ENCODE results near the gene CCL15. TPM values are rescaled to one million over a fixed set of nuclear protein-coding genes. Genes with fewer than 3 reads are reported as not detected.
"Not testable (repeated sequence)": the region's sequence is repeated elsewhere in the genome, so short reads cannot be mapped to it uniquely, and the experiment has no call there.

The CCL15 gene
- total RNA-seq, 1 donor from 2014 or later, result not detected

DNA sequence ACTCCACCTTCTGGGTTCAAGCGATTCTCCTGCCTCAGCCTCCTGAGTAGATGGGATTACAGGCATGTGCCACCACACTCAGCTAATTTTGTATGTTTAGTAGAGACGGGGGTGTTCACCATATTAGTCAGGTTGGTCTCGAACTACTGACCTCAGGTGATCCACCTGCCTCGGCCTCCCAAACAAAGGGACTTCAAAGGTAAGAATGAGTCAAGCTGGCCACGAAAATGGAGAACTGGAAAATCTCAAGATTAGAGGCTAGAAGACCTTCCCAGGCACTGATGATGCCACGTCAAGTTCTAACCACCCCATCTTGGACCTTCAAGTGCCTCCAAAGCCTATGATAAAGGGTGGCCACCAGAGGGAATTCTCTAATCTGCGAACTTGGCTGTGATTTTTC, 1.3 kb upstream of the CCL15 start:
- Mint-ChIP-seq H3K36me3 (ENCODE audit: insufficient read depth) (peaks cover 2% of the 10 kb centered on the region), H3K4me1 (ENCODE audit: low read depth) (peaks cover 43% of the 10 kb centered on the region), H3K27ac (no peak overlapping the region), H3K4me3 (ENCODE audit: low read depth) (no peak overlapping the region), H3K9me3 (ENCODE audit: low read depth) (peaks cover 7% of the 10 kb centered on the region), H3K27me3 (no peaks in the 10 kb centered on the region)
- no peak for DNase-seq (ENCODE audit: low spot score, unreplicated experiment)
- TF ChIP-seq, protein P1, sequence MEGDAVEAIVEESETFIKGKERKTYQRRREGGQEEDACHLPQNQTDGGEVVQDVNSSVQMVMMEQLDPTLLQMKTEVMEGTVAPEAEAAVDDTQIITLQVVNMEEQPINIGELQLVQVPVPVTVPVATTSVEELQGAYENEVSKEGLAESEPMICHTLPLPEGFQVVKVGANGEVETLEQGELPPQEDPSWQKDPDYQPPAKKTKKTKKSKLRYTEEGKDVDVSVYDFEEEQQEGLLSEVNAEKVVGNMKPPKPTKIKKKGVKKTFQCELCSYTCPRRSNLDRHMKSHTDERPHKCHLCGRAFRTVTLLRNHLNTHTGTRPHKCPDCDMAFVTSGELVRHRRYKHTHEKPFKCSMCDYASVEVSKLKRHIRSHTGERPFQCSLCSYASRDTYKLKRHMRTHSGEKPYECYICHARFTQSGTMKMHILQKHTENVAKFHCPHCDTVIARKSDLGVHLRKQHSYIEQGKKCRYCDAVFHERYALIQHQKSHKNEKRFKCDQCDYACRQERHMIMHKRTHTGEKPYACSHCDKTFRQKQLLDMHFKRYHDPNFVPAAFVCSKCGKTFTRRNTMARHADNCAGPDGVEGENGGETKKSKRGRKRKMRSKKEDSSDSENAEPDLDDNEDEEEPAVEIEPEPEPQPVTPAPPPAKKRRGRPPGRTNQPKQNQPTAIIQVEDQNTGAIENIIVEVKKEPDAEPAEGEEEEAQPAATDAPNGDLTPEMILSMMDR (IDR thresholded peaks at IDR 0.05; ENCODE audit: unreplicated experiment), result no peak

- Mint-ChIP-seq H3K9me3 (ENCODE audit: low read depth) (peaks cover under 1% of the 10 kb centered on the region), H3K4me3 (ENCODE audit: low read depth) (no peak overlapping the region), H3K4me1 (ENCODE audit: low read depth) (peaks cover 41% of the 10 kb centered on the region), H3K27ac (peak overlapping the region; percentile 10), H3K36me3 (ENCODE audit: insufficient read depth) (peaks cover under 1% of the 10 kb centered on the region), H3K27me3 (no peaks in the 10 kb centered on the region)
- TF ChIP-seq, protein P1 (IDR thresholded peaks at IDR 0.05; ENCODE audit: unreplicated experiment), result no peak
- no peak for DNase-seq (ENCODE audit: low spot score, unreplicated experiment)
These were observed 680 bp upstream of the CCL15 start for GRCh38 chr17:36001862-36002603.

- Mint-ChIP-seq H3K36me3 (ENCODE audit: insufficient read depth) (no peaks in the 10 kb centered on the region), H3K4me3 (ENCODE audit: low read depth) (peak overlapping the region; percentile 32), H3K27me3 (no peaks in the 10 kb centered on the region), H3K4me1 (ENCODE audit: low read depth) (peaks cover 35% of the 10 kb centered on the region), H3K27ac (no peak overlapping the region), H3K9me3 (ENCODE audit: low read depth) (no peaks in the 10 kb centered on the region)
- DNase-seq (ENCODE audit: low spot score, unreplicated experiment), result no peak
- TF ChIP-seq, protein P1 (IDR thresholded peaks at IDR 0.05; ENCODE audit: unreplicated experiment), result no peak
These were observed 632 bp downstream of the CCL15 start for GRCh38 chr17:36000732-36001109.

DNA sequence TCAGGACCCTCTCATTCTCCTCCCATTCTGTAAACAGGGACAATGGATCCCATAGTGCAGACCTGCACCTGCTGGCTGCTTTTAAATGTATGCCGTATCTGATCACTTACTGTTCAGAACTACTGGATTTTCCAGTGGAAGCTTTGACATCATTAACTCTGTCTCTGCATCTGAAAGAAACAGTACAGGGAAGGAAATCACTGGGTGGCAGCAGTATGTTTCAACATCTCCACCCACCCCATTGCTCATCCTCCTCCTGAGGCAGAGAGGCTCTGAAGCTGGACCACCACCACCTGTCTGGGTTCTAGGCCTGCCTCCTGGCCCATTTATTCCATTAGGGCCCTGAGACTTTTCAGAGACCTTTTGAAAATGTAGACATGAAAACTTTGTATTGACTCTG, 2.6 kb downstream of the CCL15 start:
- peaks cover 22% of the 10 kb centered on the region for H3K4me1 Mint-ChIP-seq (ENCODE audit: low read depth)
- no peak overlapping the region for H3K27ac Mint-ChIP-seq
- no peak overlapping the region for H3K4me3 Mint-ChIP-seq (ENCODE audit: low read depth)
- H3K27me3 Mint-ChIP-seq, result no peaks in the 10 kb centered on the region
- H3K36me3 Mint-ChIP-seq (ENCODE audit: insufficient read depth), result no peaks in the 10 kb centered on the region
- no peak for DNase-seq (ENCODE audit: low spot score, unreplicated experiment)
- H3K9me3 Mint-ChIP-seq (ENCODE audit: low read depth), result peaks cover 11% of the 10 kb centered on the region
- TF ChIP-seq, protein P1 (IDR thresholded peaks at IDR 0.05; ENCODE audit: unreplicated experiment), result no peak

GRCh38 chr17:35998018-35998545, 3.3 kb downstream of the CCL15 start:
- Mint-ChIP-seq H3K4me1 (ENCODE audit: low read depth) (peaks cover 17% of the 10 kb centered on the region), H3K9me3 (ENCODE audit: low read depth) (peaks cover 11% of the 10 kb centered on the region), H3K4me3 (ENCODE audit: low read depth) (no peak overlapping the region), H3K36me3 (ENCODE audit: insufficient read depth) (no peaks in the 10 kb centered on the region), H3K27ac (no peak overlapping the region), H3K27me3 (no peaks in the 10 kb centered on the region)
- TF ChIP-seq, protein P1 (IDR thresholded peaks at IDR 0.05; ENCODE audit: unreplicated experiment), result no peak
- no peak for DNase-seq (ENCODE audit: low spot score, unreplicated experiment)

- DNase-seq (ENCODE audit: low spot score, unreplicated experiment); H3K27ac Mint-ChIP-seq; H3K36me3 Mint-ChIP-seq (ENCODE audit: insufficient read depth); H3K4me3 Mint-ChIP-seq (ENCODE audit: low read depth); H3K27me3 Mint-ChIP-seq; H3K4me1 Mint-ChIP-seq (ENCODE audit: low read depth): not testable (repeated sequence)
- peaks cover 11% of the 10 kb centered on the region for H3K9me3 Mint-ChIP-seq (ENCODE audit: low read depth)
These were observed 6.0 kb downstream of the CCL15 start for GRCh38 chr17:35995346-35995745.
